DND-41 (cell line): ENCODE data around the gene ARHGAP26.

ENCODE experiments used
- CTCF ChIP-seq: IDR thresholded peaks from 2 replicates; pipeline ENCODE4 v1.5.1; 2012; ENCODE audit warnings: borderline replicate concordance, low read length, moderate library complexity, mild to moderate bottlenecking; ENCODE audit not compliant: poor library complexity, severe bottlenecking; ENCODE audit errors: extremely low read depth
- EZH2 ChIP-seq: IDR thresholded peaks from 3 replicates; pipeline ENCODE4 v1.6.1; 2012; ENCODE audit warnings: borderline replicate concordance, low read depth, mild to moderate bottlenecking, moderate library complexity, low read length, inconsistent platforms; ENCODE audit not compliant: severe bottlenecking

- TF ChIP-seq CTCF: no peak
- TF ChIP-seq EZH2: no peak
Measured at GRCh38 chr5:143267186-143267585, 497.0 kb downstream of the ARHGAP26 start.
